Measurements from ENCODE around the gene IFI35. TPM values are rescaled to one million over a fixed set of nuclear protein-coding genes. Genes with fewer than 3 reads are reported as not detected.

IFI35 gene
- total and polyA plus RNA-seq, 9 of the 15 experiments (the other 6 are each of a cell fraction or from before 2014, with no cell fraction given) = 4.4 to 13.1 (median 10.2) TPM

DNA sequence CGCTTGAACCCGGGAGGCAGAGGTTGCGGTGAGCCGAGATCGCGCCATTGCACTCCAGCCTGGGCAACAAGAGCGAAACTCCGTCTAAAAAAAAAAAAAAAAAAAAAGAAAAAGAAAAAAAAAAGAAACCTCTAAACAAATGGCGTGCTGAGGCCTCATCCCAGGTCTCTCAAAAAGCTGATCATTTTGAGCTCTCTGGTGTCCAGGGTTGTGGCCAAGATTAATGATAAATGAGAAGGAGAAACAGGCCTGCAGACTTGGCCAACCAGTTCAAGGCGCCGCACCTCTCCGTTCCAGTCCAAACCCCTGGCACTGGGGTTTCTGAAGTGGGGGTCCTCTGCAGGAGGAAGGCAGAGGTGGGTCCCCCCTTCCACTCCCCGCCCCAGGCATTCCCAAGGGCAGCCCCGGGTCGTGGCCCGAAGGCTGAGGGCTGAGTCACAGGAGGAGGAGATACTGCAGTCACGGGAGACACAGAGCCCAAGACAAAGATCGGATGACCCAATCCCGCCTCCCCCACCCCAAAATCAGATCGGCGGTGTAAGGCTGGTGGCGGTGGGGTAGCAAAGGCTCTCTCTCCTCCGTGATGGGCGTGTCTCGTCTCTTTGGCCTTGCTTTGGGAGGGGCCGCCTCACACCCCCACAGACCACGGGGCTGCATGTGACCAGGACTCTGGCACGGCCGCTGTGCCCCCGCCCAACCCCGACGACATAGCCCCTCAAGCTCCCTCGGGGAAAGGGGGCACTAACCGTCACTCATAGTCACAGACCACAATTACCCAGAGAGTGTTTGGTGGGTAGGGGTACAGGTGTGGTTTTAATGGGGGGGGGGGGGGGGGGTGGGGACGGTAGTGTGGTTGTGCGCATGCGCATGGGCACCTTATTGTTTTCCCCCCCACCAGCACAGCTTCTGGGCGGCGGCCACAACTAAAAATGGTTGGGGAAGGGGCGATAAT, 14.5 kb downstream of the IFI35 start (continued):
- TF ChIP-seq TCF3 (CRISPR knock-in tag; IDR thresholded peaks at IDR 0.05) (no peak), RCOR1 (IDR thresholded peaks at IDR 0.05; ENCODE audit: borderline replicate concordance in 1 of 2, low read depth in 2 of 2, low read length in 2 of 2) (peak; percentile 69 to 98; a peak in 3 of 4 replicates), TAL1 (IDR thresholded peaks at IDR 0.05) (0 out of 2 replicates have a peak, but pooled peaks have one; percentile 15), HNRNPK (IDR thresholded peaks at IDR 0.05; ENCODE audit: low read depth, low read length, poor library complexity, severe bottlenecking) (no peak), ZNF165 (CRISPR knock-in tag; IDR thresholded peaks at IDR 0.05; ENCODE audit: borderline replicate concordance) (no peak), ARNT (IDR thresholded peaks at IDR 0.05) (0 out of 4 replicates have a peak, but pooled peaks of 1 of the 2 experiments have one; percentile 57), TOE1 (IDR thresholded peaks at IDR 0.05; ENCODE audit: borderline replicate concordance) (peak; percentile 93; the same call in 1 of the 2 replicates), TOE1 (CRISPR knock-in tag; IDR thresholded peaks at IDR 0.05; ENCODE audit: borderline replicate concordance, low read depth) (no peak), ZNF24 (IDR thresholded peaks at IDR 0.05) (0 out of 2 replicates have a peak, but pooled peaks have one; percentile 47), CBFA2T2 (conservative IDR thresholded peaks at IDR 0.05) (0 out of 2 replicates have a peak, but pooled peaks have one; percentile 9), HNRNPH1 (optimal IDR thresholded peaks at IDR 0.05; ENCODE audit: low read depth, low read length) (no peak), PHB (CRISPR knock-in tag; IDR thresholded peaks at IDR 0.05) (no peak), ZNF766 (CRISPR knock-in tag; conservative IDR thresholded peaks at IDR 0.05) (no peak; the same call in 1 of the 2 replicates), HMGN3 (IDR thresholded peaks at IDR 0.05; ENCODE audit: borderline replicate concordance, extremely low read depth, insufficient read length, low read depth, low read length) (peak; percentile 82), ZNF77 (CRISPR knock-in tag; IDR thresholded peaks at IDR 0.05) (no peak)
- TF ChIP-seq, protein P1, sequence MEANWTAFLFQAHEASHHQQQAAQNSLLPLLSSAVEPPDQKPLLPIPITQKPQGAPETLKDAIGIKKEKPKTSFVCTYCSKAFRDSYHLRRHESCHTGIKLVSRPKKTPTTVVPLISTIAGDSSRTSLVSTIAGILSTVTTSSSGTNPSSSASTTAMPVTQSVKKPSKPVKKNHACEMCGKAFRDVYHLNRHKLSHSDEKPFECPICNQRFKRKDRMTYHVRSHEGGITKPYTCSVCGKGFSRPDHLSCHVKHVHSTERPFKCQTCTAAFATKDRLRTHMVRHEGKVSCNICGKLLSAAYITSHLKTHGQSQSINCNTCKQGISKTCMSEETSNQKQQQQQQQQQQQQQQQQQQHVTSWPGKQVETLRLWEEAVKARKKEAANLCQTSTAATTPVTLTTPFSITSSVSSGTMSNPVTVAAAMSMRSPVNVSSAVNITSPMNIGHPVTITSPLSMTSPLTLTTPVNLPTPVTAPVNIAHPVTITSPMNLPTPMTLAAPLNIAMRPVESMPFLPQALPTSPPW (CRISPR knock-in tag; IDR thresholded peaks at IDR 0.05) = peak; percentile 95
- TF ChIP-seq, protein P2, sequence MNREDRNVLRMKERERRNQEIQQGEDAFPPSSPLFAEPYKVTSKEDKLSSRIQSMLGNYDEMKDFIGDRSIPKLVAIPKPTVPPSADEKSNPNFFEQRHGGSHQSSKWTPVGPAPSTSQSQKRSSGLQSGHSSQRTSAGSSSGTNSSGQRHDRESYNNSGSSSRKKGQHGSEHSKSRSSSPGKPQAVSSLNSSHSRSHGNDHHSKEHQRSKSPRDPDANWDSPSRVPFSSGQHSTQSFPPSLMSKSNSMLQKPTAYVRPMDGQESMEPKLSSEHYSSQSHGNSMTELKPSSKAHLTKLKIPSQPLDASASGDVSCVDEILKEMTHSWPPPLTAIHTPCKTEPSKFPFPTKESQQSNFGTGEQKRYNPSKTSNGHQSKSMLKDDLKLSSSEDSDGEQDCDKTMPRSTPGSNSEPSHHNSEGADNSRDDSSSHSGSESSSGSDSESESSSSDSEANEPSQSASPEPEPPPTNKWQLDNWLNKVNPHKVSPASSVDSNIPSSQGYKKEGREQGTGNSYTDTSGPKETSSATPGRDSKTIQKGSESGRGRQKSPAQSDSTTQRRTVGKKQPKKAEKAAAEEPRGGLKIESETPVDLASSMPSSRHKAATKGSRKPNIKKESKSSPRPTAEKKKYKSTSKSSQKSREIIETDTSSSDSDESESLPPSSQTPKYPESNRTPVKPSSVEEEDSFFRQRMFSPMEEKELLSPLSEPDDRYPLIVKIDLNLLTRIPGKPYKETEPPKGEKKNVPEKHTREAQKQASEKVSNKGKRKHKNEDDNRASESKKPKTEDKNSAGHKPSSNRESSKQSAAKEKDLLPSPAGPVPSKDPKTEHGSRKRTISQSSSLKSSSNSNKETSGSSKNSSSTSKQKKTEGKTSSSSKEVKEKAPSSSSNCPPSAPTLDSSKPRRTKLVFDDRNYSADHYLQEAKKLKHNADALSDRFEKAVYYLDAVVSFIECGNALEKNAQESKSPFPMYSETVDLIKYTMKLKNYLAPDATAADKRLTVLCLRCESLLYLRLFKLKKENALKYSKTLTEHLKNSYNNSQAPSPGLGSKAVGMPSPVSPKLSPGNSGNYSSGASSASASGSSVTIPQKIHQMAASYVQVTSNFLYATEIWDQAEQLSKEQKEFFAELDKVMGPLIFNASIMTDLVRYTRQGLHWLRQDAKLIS (CRISPR knock-in tag; IDR thresholded peaks at IDR 0.05) = peak; percentile 12; the same call in 1 of the 2 replicates
- TF ChIP-seq, protein P3, sequence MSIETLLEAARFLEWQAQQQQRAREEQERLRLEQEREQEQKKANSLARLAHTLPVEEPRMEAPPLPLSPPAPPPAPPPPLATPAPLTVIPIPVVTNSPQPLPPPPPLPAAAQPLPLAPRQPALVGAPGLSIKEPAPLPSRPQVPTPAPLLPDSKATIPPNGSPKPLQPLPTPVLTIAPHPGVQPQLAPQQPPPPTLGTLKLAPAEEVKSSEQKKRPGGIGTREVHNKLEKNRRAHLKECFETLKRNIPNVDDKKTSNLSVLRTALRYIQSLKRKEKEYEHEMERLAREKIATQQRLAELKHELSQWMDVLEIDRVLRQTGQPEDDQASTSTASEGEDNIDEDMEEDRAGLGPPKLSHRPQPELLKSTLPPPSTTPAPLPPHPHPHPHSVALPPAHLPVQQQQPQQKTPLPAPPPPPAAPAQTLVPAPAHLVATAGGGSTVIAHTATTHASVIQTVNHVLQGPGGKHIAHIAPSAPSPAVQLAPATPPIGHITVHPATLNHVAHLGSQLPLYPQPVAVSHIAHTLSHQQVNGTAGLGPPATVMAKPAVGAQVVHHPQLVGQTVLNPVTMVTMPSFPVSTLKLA (conservative IDR thresholded peaks at IDR 0.05) = peak; percentile 13 to 31; a peak in 2 of 4 replicates
